ENCODE data around the gene MAPK1.
A peak's percentile ranks its signal among the peaks of the same experiment; 100 is the strongest.
"Not testable (repeated sequence)": the region's sequence is repeated elsewhere in the genome, so short reads cannot be mapped to it uniquely, and the experiment has no call there.

MAPK1 gene

DNA sequence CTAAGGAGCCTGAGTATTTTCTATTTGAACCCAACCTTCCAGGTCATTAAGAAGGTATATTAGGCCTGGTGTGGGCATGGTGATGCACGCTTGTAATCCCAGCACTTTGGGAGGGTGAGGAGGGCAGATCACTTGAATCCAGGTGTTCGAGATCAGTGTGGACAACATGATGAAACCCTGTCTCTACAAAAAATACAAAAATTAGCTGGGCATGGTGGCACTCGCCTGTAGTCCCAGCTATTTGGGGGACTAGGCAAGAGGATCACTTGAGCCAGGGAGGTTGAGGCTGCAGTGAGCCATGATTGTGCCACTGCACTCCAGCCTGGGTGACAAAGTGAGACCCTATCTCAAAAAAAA is 50.0 kb downstream of the MAPK1 start:
- DNase-seq: not testable (repeated sequence)

DNA sequence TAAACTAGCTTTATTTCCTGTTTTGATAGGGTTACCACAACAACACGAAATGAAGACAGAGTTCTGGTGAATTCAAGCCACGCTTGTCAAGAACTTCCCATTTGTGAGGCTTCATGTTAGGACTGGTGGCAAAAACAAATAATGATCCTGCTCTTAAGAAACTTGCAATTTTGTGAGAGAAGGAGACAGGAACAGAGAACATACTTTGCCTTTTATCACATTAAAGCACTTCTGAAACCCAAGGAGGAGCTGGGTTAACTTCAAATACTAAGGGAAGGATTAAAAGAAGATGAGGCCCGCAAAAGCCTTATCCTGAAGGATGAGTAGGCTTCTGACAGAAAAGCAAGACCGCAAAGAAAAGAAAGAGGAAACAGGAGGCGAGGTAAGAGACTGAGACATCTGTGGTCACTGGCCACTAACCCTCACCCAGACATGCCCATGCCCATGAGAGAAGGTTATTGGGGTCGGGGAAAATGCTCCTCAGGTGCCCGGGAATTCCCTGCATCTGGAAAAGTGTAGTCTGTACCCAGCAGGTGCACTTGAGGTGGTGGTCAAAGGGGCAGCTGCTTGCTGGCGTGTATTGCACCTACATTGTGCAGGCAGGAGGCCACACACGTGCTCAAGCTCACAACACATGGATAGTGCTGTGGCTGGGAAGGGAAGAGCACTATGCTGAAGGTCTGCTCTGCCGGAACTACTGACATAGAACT is 50.5 kb downstream of the MAPK1 start:
- DNase-seq: peak; percentile 88

GRCh38 chr22:21816472-21816786 is 51.0 kb downstream of the MAPK1 start:
- DNase-seq: no peak

DNA sequence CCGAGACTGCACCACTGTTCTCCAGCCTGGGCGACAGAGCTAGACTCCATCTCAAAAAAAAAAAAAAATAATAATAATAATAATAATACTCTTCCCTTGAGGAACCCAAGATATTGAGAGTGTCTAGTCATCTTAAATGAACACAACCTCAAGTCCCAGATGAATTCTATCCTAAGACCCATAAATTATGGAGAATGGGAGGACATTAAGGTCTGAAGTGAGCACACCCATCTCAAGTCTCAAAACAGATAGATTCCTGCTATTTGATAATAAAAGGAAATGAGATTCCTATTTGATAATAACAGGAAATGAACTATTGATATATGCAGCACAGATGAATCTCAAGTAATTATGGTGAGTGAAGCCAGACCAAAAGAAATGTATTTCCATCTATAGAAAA is 51.5 kb downstream of the MAPK1 start:
- no peak for DNase-seq

DNA sequence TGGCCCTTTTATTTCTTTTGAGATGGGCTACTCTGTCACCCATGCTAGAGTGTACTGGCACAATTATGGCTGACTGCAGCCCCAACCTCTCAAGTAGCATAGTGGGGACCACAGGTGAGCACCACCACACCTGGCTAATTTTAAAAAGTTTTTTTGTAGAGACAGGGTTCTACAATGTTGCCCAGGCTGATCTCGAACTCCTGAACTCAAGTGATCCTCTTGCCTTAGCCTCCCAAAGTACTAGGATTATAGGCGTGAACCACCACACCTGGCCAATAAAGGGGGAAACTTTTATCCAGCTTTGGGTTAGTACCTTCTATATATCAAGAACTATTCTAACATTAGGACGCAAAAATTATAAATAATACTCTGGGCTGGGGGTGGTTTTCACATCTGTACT is 52.1 kb downstream of the MAPK1 start:
- DNase-seq: no peak

GRCh38 chr22:21811982-21812381 is 55.5 kb downstream of the MAPK1 start:
- DNase-seq: no peak

- DNase-seq: no peak
These were observed 59.6 kb downstream of the MAPK1 start for GRCh38 chr22:21807544-21808529.

- DNase-seq: not testable (repeated sequence)
These were observed 62.1 kb downstream of the MAPK1 start for GRCh38 chr22:21805325-21805724.

DNA sequence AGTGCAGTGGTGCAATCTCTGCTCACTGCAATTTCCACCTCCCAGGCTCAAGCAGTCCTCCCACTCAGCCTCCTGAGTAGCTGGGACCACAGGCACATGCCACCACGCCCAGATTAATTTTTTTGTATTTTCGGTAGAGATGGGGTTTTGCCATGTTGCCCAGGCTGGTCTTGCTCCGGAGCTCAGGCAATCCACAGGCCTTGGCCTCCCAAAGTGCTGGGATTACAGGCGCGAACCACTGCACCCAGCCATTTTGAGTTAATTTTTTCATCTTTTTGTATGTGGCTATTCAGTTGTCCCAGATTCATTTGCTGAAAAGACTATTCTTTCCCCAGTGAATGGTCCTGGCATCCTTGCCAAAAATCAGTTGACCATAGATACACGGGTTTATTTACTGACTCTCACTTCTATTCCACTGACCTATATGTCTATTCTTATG is 63.6 kb downstream of the MAPK1 start:
- no peak for DNase-seq

DNA sequence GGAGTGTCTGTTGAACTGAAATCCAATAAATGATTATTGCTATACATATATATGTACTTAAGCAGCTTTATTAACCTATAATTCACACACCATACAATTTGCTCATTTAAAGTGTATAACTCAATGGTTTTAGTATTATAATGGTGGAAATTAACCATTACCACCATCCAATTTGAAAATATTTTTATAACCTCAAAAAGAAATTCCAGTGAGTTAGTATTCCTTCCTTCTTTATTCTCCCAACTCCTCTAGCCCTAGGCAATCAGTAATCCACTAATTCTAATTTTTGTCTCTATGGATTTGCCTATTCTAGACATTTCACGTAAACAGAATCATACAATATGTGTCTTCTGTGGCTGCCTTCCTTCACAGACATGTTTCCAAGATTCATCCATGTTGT is 64.8 kb downstream of the MAPK1 start:
- no peak for DNase-seq

DNA sequence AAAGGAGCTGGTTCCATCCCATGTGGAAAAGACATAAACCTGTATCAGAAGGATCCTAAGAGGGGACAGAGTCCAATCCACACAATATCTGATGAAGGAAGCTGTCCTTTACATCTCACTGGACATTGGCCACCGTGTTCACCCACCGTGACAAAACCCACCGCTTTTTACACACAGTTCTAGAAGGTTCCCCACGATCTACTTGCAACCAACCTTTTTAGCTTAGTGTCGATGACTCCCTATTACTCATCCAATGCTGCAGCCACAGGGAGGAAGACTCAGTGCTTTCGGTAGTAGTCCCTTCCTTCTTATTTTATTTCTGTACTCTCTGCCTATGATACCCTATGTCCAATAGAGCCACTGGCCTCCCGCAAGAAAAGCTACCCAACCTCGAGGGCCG is 65.4 kb downstream of the MAPK1 start:
- DNase-seq: no peak

DNA sequence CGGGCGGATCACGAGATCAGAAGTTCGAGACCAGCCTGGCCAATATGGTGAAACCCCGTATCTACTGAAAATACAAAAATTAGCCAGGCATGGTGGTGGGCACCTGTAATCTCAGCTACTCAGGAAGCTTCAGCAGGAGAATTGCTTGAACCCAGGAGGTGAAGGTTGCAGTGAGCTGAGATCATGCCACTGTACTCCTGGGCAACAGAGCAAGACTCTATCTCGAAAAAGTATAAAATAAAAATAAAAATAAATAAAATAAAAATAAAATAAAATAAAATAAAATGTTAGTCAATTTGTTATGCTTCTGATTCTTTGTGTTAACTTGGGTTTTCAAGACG is 66.2 kb downstream of the MAPK1 start:
- DNase-seq: not testable (repeated sequence)

GRCh38 chr22:21800552-21801303 is 66.7 kb downstream of the MAPK1 start:
- DNase-seq: no peak

GRCh38 chr22:21797444-21798221 is 69.8 kb downstream of the MAPK1 start:
- DNase-seq: peak; percentile 69

DNA sequence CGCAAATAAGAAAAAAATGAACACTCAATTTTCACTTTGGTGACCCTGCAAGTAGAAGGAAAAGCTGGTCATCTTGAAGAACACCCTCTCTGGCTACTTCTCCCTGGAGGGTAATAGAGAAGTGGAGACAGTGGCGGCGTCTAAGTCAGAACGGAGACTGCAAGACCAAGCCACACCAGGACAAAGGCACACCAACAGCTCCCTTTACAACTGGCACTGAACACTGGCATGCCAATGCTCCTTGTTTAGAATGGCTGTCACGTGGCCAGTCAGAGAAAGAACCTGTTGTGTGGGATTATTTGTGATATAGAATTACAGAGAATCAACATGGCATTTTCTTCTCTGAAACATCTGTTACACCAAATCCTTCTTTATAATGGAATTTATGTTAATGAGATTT is 70.6 kb downstream of the MAPK1 start:
- no peak for DNase-seq

DNA sequence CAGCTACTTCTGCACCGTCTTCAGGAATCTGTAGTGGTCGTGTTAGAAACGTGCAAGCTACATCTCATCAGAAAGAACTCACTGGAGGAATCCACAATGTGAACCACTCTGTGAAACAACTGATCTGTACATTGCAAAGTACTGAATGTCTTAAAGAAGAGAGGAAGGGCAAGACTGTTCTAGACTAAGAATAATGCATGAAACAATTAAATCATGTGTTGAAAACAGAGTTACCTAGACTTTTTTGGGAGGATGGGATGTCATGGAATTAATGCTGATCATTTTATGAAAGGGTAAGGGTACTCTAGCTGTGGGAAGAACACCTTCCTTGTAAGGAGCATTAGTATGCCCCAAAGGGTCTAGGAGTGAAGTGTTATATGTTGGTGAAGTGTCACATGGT is 71.2 kb downstream of the MAPK1 start:
- DNase-seq: no peak

DNA sequence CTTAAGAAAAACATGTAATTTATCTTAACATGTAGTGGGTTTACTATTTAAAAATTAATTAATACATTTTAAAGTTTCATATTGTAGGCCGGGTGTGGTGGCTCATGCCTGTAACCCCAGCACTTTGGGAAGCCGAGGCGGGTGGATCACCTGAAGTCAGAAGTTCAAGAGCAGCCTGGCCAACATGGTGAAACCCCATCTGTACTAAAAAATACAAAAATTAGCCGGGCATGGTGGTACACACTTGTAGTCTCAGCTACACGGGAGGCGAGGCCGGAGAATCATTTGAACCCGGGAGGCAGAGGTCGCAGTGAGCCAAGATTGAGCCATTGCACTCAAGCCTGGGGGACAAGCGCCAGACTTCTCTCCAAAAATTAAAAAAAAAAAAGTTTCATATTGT is 73.7 kb downstream of the MAPK1 start:
- DNase-seq: not testable (repeated sequence)

DNA sequence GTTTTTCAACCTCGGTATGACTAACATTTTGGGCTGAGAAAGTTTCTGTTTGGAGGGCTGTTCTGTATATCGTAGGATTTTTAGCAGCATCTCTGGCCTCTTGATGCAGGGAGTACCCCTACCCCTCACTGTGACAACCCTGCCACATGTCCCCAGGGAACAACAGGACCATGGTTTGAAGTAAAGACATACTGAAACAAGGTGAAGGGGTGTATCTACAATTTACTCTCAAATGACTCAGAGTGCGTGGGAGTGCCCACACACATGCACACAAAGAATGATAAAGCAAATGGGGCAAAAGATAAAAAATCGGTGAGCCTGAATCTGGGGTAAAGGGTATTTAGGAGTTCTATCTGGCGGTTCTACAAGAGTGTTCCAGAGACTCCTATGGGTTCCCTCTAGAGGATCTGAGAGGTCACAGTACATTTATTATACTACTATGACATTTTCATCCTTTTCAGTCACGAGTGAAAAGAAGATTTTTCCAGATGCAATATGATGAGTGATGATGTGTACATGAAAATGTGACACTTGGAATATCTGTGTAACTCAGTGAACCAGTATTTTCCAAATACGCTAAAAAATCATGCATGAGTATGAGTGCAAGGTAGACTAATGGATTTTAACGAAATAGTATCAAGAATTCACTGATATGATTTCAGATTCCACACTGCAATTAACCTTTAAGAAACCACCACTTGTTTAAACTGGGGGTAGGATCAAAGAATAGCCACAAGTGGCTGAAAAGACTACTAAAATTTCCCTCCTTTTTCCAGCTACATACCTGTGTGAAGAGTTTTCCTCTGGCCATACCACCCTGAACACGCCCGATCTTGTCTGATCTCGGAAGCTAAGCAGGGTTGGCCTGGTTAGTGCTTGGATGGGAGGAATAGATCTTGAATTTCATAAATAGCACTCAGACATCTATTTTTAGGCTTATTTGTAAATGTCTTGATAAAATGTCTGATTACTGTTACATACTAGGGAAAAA is 75.5 kb downstream of the MAPK1 start:
- DNase-seq: no peak

- DNase-seq: not testable (repeated sequence)
These were observed 76.4 kb downstream of the MAPK1 start for GRCh38 chr22:21790849-21791610.

- DNase-seq: no peak
These were observed 77.1 kb downstream of the MAPK1 start for GRCh38 chr22:21790359-21790758.

DNA sequence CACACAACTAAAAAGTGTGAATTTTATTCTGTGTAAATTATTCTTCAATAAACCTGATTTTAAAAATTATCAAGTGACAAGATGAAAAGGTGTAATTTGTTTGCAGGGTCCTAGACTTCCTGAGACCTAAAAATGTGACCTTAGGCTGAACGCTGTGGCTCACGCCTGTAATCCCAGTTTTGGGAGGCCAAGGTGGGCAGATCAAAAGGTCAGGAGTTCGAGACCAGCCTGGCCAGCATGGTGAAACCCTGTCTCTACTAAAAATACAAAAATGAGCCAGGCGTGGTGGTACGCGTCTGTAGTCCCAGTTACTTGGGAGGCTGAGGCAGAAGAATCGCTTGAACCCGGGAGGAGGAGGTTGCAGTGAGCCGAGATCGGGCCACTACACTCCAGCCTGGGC is 79.9 kb downstream of the MAPK1 start:
- not testable (repeated sequence) for DNase-seq
